Measurements from ENCODE around the gene PTEN. TPM values are rescaled to one million over a fixed set of nuclear protein-coding genes. Genes with fewer than 3 reads are reported as not detected.
"Not testable (repeated sequence)": the region's sequence is repeated elsewhere in the genome, so short reads cannot be mapped to it uniquely, and the experiment has no call there.

Gene PTEN
- total and polyA plus RNA-seq, 8 donors, result 97.1 to 140 (median 121) TPM

DNA sequence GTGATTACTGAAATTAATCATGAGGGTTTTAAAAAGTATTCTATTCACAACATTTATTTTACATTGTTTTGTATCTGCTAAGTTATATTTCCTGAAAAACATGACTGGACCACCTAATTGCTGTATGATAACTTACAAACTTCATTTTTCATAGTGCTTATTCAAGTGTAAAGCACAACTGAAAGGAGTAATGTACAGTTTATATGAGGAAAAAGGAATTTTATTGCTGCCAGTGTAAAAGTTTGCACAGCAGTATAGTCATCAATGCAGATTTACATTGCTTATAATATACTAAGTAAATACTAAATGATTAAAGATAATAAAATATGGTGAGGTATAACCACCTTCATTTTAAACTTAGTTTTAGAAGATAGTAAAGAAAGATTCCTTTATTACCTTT, 4.0 kb downstream of the PTEN start:
- no peak for ATAC-seq
- TF ChIP-seq, protein P1, sequence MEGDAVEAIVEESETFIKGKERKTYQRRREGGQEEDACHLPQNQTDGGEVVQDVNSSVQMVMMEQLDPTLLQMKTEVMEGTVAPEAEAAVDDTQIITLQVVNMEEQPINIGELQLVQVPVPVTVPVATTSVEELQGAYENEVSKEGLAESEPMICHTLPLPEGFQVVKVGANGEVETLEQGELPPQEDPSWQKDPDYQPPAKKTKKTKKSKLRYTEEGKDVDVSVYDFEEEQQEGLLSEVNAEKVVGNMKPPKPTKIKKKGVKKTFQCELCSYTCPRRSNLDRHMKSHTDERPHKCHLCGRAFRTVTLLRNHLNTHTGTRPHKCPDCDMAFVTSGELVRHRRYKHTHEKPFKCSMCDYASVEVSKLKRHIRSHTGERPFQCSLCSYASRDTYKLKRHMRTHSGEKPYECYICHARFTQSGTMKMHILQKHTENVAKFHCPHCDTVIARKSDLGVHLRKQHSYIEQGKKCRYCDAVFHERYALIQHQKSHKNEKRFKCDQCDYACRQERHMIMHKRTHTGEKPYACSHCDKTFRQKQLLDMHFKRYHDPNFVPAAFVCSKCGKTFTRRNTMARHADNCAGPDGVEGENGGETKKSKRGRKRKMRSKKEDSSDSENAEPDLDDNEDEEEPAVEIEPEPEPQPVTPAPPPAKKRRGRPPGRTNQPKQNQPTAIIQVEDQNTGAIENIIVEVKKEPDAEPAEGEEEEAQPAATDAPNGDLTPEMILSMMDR (IDR thresholded peaks at IDR 0.05), result no peak
- Histone ChIP-seq H3K4me1 (peaks cover 10 to 44% of the 10 kb centered on the region in 2 donors), H3K9me3 (no peaks in the 10 kb centered on the region), H3K4me3 (peak overlapping the region; percentile 76 to 81), H3K27me3 (no peaks in the 10 kb centered on the region), H3K36me3 (no peaks in the 10 kb centered on the region), H3K27ac (peak overlapping the region; percentile 97 to 99)
- intact Hi-C loops (cut with DNase I), result loop anchor here in 1 of 2 donors (10.0 kb wide), 1 partner anchor 687 kb away; no protein-coding TSS in a partner anchor
- no peak for DNase-seq

DNA sequence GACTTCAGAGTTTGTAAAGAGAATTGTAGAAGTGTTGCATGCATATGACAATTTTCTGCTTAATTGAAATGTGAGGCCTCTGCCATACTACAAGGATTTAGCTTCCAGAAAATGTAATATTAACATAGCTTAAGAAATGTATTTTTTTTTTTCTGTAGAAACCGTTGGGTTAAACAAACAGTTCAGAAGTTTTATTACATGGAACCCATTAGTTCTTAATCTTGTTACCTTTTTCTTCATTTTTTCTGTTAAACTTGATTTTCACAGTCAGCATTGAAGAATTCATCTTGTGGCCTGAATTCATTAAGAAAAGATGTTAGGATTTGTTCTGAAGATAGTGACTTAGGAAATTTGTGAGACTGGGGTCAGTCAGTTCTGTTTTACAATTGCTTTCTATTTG, 4.9 kb downstream of the PTEN start:
- H3K4me1 ChIP-seq, result peaks cover 10 to 52% of the 10 kb centered on the region in 2 donors
- peak overlapping the region; percentile 76 to 81 for H3K4me3 ChIP-seq
- no peaks in the 10 kb centered on the region for H3K9me3 ChIP-seq
- no peaks in the 10 kb centered on the region for H3K36me3 ChIP-seq
- no peaks in the 10 kb centered on the region for H3K27me3 ChIP-seq
- TF ChIP-seq, protein P1 (IDR thresholded peaks at IDR 0.05), result no peak
- H3K27ac ChIP-seq, result peak overlapping the region; percentile 35 to 97
- no peak for DNase-seq
- no peak for ATAC-seq
- intact Hi-C loops (cut with DNase I), result loop anchor here in 1 of 2 donors (10.0 kb wide), 1 partner anchor 687 kb away; no protein-coding TSS in a partner anchor

GRCh38 chr10:87869139-87869538, 5.7 kb downstream of the PTEN start:
- H3K27ac ChIP-seq, result peak overlapping the region; percentile 50 to 97

GRCh38 chr10:87869773-87870551, 6.5 kb downstream of the PTEN start:
- H3K36me3 ChIP-seq, result no peaks in the 10 kb centered on the region
- intact Hi-C loops (cut with DNase I), result loop anchor here in 1 of 2 donors (10.0 kb wide), 2 partner anchors 65 to 685 kb away; no protein-coding TSS in a partner anchor
- ATAC-seq (no peak), DNase-seq (no peak)
- peak overlapping the region in 1 of 2 donors; percentile 81 for H3K4me3 ChIP-seq
- peak overlapping the region in 1 of 2 donors; percentile 27 for H3K27ac ChIP-seq
- TF ChIP-seq, protein P1 (IDR thresholded peaks at IDR 0.05), result no peak
- H3K9me3 ChIP-seq, result no peaks in the 10 kb centered on the region
- H3K27me3 ChIP-seq, result no peaks in the 10 kb centered on the region
- H3K4me1 ChIP-seq, result peaks cover 19 to 69% of the 10 kb centered on the region in 2 donors

More at GRCh38 chr10:87869139-87869538, 5.7 kb downstream of the PTEN start:
- intact Hi-C loops (cut with DNase I), result loop anchor here in 1 of 2 donors (10.0 kb wide), 1 partner anchor 686 kb away; no protein-coding TSS in a partner anchor
- ATAC-seq, H3K9me3 ChIP-seq, H3K27me3 ChIP-seq, DNase-seq, H3K36me3 ChIP-seq: not testable (repeated sequence)
- Histone ChIP-seq H3K4me1 (peaks cover 10 to 61% of the 10 kb centered on the region in 2 donors), H3K4me3 (peak overlapping the region in 1 of 2 donors; percentile 81)

DNA sequence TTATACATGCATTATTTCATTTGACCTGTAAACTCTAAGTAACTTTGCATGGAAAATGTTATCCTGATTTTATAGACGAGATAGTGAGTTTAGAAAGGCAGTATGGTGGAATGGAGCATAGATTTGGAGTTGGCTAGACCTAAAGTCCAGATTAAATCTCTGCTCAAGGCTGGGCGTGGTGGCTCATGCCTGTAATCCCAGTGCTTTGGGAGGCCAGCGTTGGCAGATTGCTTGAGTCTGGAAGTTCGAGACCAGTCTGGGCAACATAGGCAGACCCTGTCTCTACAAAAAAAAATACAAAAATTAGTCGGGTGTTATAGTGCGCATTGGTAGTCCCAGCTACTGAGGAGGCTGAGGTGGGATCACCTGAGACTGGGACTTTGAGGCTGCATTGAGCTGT, 9.4 kb downstream of the PTEN start:
- ATAC-seq (no peak), DNase-seq (peak in 1 of 4 donors; percentile 13)
- no peaks in the 10 kb centered on the region for H3K9me3 ChIP-seq
- peaks cover 20 to 96% of the 10 kb centered on the region in 2 donors for H3K4me1 ChIP-seq
- intact Hi-C loops (cut with DNase I), result loop anchor here in 1 of 2 donors (10.0 kb wide), 1 partner anchor 62 kb away; no protein-coding TSS in a partner anchor
- peaks cover 0 to under 1% of the 10 kb centered on the region in 2 donors for H3K36me3 ChIP-seq
- no peak overlapping the region for H3K4me3 ChIP-seq
- TF ChIP-seq, protein P1 (IDR thresholded peaks at IDR 0.05), result no peak
- no peaks in the 10 kb centered on the region for H3K27me3 ChIP-seq
- H3K27ac ChIP-seq, result no peak overlapping the region
